Ureter (tissue), 1 donor: ENCODE measurements around the gene ATP8A2. TPM values are rescaled to one million over a fixed set of nuclear protein-coding genes. Genes with fewer than 3 reads are reported as not detected.

Experiments
- DNase-seq: peaks from one replicate; pipeline ENCODE4 v3.0.0-alpha.2; 2020; ENCODE audit warnings: low spot score
- total RNA-seq: library from RNA; stranded (reverse); gene quantifications from one replicate; pipeline ENCODE4 v1.2.4, GENCODE V29; 2023
- donor health status: DM: yes; HTN: yes; CAD: no.

The ATP8A2 gene
- total RNA-seq, 1 donor from 2014 or later: 0.13 TPM

GRCh38 chr13:25965596-25965995, 593.8 kb downstream of the ATP8A2 start:
- DNase-seq: no peak

- DNase-seq: no peak
Observed at GRCh38 chr13:25966086-25966485, 594.3 kb downstream of the ATP8A2 start.

GRCh38 chr13:25967144-25967543, 595.4 kb downstream of the ATP8A2 start:
- no peak for DNase-seq

- no peak for DNase-seq
Observed at GRCh38 chr13:25971047-25971446, 599.3 kb downstream of the ATP8A2 start.

- DNase-seq: no peak
Observed at GRCh38 chr13:25971459-25972145, 599.8 kb downstream of the ATP8A2 start.

- DNase-seq: no peak
Observed at GRCh38 chr13:25973085-25973484, 601.3 kb downstream of the ATP8A2 start.

- DNase-seq: no peak
Observed at GRCh38 chr13:25973576-25973975, 601.8 kb downstream of the ATP8A2 start.

GRCh38 chr13:25977216-25977615, 605.4 kb downstream of the ATP8A2 start:
- DNase-seq: no peak

GRCh38 chr13:25977671-25978070, 605.9 kb downstream of the ATP8A2 start:
- DNase-seq: no peak

- no peak for DNase-seq
Observed at GRCh38 chr13:25978961-25979360, 607.2 kb downstream of the ATP8A2 start.

- DNase-seq: no peak
Observed at GRCh38 chr13:25979371-25979770, 607.6 kb downstream of the ATP8A2 start.

GRCh38 chr13:25980255-25980654, 608.5 kb downstream of the ATP8A2 start:
- no peak for DNase-seq

- DNase-seq: no peak
Observed at GRCh38 chr13:25981060-25981459, 609.3 kb downstream of the ATP8A2 start.

GRCh38 chr13:25982907-25983306, 611.1 kb downstream of the ATP8A2 start:
- DNase-seq: no peak

GRCh38 chr13:25987987-25988386, 616.2 kb downstream of the ATP8A2 start:
- no peak for DNase-seq

- no peak for DNase-seq
Observed at GRCh38 chr13:25988661-25989060, 616.9 kb downstream of the ATP8A2 start.

- no peak for DNase-seq
Observed at GRCh38 chr13:25990801-25991200, 619.0 kb downstream of the ATP8A2 start.

GRCh38 chr13:25992076-25992475, 620.3 kb downstream of the ATP8A2 start:
- DNase-seq: no peak

GRCh38 chr13:26007261-26008125, 635.7 kb downstream of the ATP8A2 start:
- no peak for DNase-seq

GRCh38 chr13:26010487-26011207, 638.9 kb downstream of the ATP8A2 start:
- no peak for DNase-seq

GRCh38 chr13:26011208-26011573, 639.4 kb downstream of the ATP8A2 start:
- no peak for DNase-seq

- no peak for DNase-seq
Observed at GRCh38 chr13:26011996-26012821, 640.4 kb downstream of the ATP8A2 start.
